Measurements from ENCODE around the gene FLOT2.
"Not testable (repeated sequence)": the region's sequence is repeated elsewhere in the genome, so short reads cannot be mapped to it uniquely, and the experiment has no call there.

FLOT2 gene

GRCh38 chr17:28935744-28936460, 38.4 kb upstream of the FLOT2 start:
- no peak overlapping the region for H3K9ac ChIP-seq (ENCODE audit: low read length)
- no peaks in the 10 kb centered on the region for H3K27me3 ChIP-seq (replicated peaks; ENCODE audit: control insufficient read depth, insufficient read depth, low read length)
- no peaks in the 10 kb centered on the region for H3K36me3 ChIP-seq (ENCODE audit: control insufficient read depth, insufficient read depth, low read length, severe bottlenecking)
- H3K9me3 ChIP-seq (ENCODE audit: control insufficient read depth, low read length) = no peaks in the 10 kb centered on the region
- peaks cover 53% of the 10 kb centered on the region for H3K4me1 ChIP-seq (ENCODE audit: control insufficient read depth, insufficient read depth, low read length)
- no peak overlapping the region for H3K4me3 ChIP-seq (ENCODE audit: low read length)
- no peak for DNase-seq (ENCODE audit: low read depth)

- H3K4me3 ChIP-seq (ENCODE audit: low read length); H3K9me3 ChIP-seq (ENCODE audit: control insufficient read depth, low read length); DNase-seq (ENCODE audit: low read depth); H3K27me3 ChIP-seq (replicated peaks; ENCODE audit: control insufficient read depth, insufficient read depth, low read length); H3K36me3 ChIP-seq (ENCODE audit: control insufficient read depth, insufficient read depth, low read length, severe bottlenecking); H3K9ac ChIP-seq (ENCODE audit: low read length): not testable (repeated sequence)
- H3K4me1 ChIP-seq (ENCODE audit: control insufficient read depth, insufficient read depth, low read length) = peaks cover 39% of the 10 kb centered on the region
These were observed 37.0 kb upstream of the FLOT2 start for GRCh38 chr17:28934508-28934907.

GRCh38 chr17:28929787-28930186, 32.3 kb upstream of the FLOT2 start:
- Histone ChIP-seq H3K9me3 (ENCODE audit: control insufficient read depth, low read length) (peaks cover 9% of the 10 kb centered on the region), H3K4me1 (ENCODE audit: control insufficient read depth, insufficient read depth, low read length) (peaks cover 13% of the 10 kb centered on the region), H3K4me3 (ENCODE audit: low read length) (no peak overlapping the region), H3K36me3 (ENCODE audit: control insufficient read depth, insufficient read depth, low read length, severe bottlenecking) (peaks cover 18% of the 10 kb centered on the region), H3K27me3 (replicated peaks; ENCODE audit: control insufficient read depth, insufficient read depth, low read length) (no peaks in the 10 kb centered on the region), H3K9ac (ENCODE audit: low read length) (no peak overlapping the region)
- DNase-seq (ENCODE audit: low read depth) = no peak

DNA sequence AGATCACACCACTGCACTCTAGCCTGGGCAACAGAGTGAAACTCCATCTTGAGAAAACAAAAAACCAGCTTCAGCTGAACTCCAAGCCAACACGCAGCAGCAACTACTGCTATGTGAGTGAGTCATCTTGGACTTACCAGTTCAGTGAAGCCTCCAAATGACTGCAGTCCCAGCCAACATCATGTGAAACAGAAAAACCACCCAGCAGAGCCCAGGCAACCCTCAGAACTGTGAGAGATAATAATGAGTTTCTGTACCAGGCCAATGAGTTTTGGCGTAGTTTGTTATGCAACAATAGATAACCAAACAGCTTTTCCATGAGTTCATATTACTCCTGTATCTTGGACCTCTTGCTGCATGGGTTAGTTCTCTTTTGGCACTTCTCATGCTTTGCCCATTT, 30.5 kb upstream of the FLOT2 start:
- peaks cover 9% of the 10 kb centered on the region for H3K9me3 ChIP-seq (ENCODE audit: control insufficient read depth, low read length)
- no peak overlapping the region for H3K9ac ChIP-seq (ENCODE audit: low read length)
- H3K4me1 ChIP-seq (ENCODE audit: control insufficient read depth, insufficient read depth, low read length) = peaks cover 13% of the 10 kb centered on the region
- no peaks in the 10 kb centered on the region for H3K27me3 ChIP-seq (replicated peaks; ENCODE audit: control insufficient read depth, insufficient read depth, low read length)
- H3K4me3 ChIP-seq (ENCODE audit: low read length) = no peak overlapping the region
- peaks cover 29% of the 10 kb centered on the region for H3K36me3 ChIP-seq (ENCODE audit: control insufficient read depth, insufficient read depth, low read length, severe bottlenecking)
- DNase-seq (ENCODE audit: low read depth) = no peak

DNA sequence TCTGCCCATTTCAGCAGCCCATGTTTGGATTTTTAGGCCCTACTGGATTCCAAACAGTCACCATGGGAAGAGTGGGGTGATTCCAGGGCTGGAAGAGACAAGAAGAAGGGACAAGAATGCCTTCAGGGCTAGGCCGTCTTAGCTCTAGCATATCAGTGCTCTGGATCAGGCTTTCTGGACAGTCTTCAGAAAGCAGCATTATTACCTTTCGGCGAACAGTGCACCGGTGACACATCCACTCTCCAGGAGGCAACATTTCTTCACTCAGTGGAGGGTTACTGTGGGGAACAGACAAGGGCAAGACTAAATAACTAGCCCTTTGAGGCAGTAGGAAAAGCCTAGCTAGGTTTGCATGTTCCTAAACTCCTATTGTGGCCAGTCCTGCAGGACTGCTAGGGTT, 29.3 kb upstream of the FLOT2 start:
- peaks cover 39% of the 10 kb centered on the region for H3K36me3 ChIP-seq (ENCODE audit: control insufficient read depth, insufficient read depth, low read length, severe bottlenecking)

GRCh38 chr17:28926366-28926765, 28.8 kb upstream of the FLOT2 start:
- peaks cover 13% of the 10 kb centered on the region for H3K4me1 ChIP-seq (ENCODE audit: control insufficient read depth, insufficient read depth, low read length)
- H3K9me3 ChIP-seq (ENCODE audit: control insufficient read depth, low read length) = peaks cover 9% of the 10 kb centered on the region
- no peak overlapping the region for H3K9ac ChIP-seq (ENCODE audit: low read length)
- DNase-seq (ENCODE audit: low read depth) = no peak
- no peaks in the 10 kb centered on the region for H3K27me3 ChIP-seq (replicated peaks; ENCODE audit: control insufficient read depth, insufficient read depth, low read length)
- H3K36me3 ChIP-seq (ENCODE audit: control insufficient read depth, insufficient read depth, low read length, severe bottlenecking) = peaks cover 44% of the 10 kb centered on the region
- no peak overlapping the region for H3K4me3 ChIP-seq (ENCODE audit: low read length)

More for the DNA sequence above, 29.3 kb upstream of the FLOT2 start:
- Histone ChIP-seq H3K4me3 (ENCODE audit: low read length) (no peak overlapping the region), H3K4me1 (ENCODE audit: control insufficient read depth, insufficient read depth, low read length) (peaks cover 13% of the 10 kb centered on the region), H3K27me3 (replicated peaks; ENCODE audit: control insufficient read depth, insufficient read depth, low read length) (no peaks in the 10 kb centered on the region), H3K9ac (ENCODE audit: low read length) (no peak overlapping the region), H3K9me3 (ENCODE audit: control insufficient read depth, low read length) (peaks cover 9% of the 10 kb centered on the region)
- no peak for DNase-seq (ENCODE audit: low read depth)

DNA sequence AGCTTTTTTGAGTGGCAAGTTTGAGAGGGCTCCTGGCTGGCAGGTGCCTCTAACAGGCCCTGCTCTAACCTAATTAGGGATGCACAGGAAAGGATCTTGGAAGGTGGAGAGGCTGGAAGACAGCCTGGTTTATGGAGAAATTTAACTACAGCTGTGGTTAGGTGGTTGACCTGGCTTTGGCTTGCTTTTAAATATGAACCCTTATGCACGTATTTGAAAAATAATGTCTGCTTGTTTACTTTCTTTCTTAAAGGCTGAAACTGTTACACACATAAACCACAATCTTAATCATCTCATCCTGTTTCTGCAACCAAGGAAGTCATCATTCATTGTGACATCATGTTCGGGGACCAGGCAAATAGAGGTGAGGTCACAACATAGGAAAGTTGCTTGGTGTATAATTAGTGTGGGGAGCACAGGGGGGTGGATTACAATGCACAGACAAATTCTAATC, 28.4 kb upstream of the FLOT2 start:
- H3K4me1 ChIP-seq (ENCODE audit: control insufficient read depth, insufficient read depth, low read length) = peaks cover 13% of the 10 kb centered on the region
- peak overlapping the region; percentile 21 for H3K4me3 ChIP-seq (ENCODE audit: low read length)
- H3K9ac ChIP-seq (ENCODE audit: low read length) = no peak overlapping the region
- H3K36me3 ChIP-seq (ENCODE audit: control insufficient read depth, insufficient read depth, low read length, severe bottlenecking) = peaks cover 48% of the 10 kb centered on the region
- peak; percentile 63 for DNase-seq (ENCODE audit: low read depth)
- H3K9me3 ChIP-seq (ENCODE audit: control insufficient read depth, low read length) = peaks cover 9% of the 10 kb centered on the region
- no peaks in the 10 kb centered on the region for H3K27me3 ChIP-seq (replicated peaks; ENCODE audit: control insufficient read depth, insufficient read depth, low read length)

DNA sequence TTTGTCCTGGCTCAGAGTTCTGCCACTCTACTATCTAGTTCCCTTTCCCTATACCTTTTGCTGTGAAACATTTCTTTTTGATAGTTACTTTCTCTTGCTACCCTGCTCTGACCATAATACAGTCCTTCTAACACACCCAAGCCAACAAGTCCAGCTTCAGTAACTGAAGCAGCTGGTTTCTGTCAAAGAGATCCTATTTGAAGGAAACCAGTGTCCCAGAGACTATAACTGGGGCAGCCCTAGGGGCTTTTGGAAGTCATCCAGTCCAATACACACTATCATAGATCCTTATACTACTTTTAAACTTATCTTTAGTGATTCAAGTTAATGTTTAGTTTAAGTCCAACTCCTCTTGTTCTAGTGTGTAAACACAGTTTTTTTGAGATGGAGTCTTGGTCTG, 22.7 kb upstream of the FLOT2 start:
- Histone ChIP-seq H3K4me1 (ENCODE audit: control insufficient read depth, insufficient read depth, low read length) (peaks cover 12% of the 10 kb centered on the region), H3K4me3 (ENCODE audit: low read length) (no peak overlapping the region), H3K9ac (ENCODE audit: low read length) (no peak overlapping the region), H3K36me3 (ENCODE audit: control insufficient read depth, insufficient read depth, low read length, severe bottlenecking) (peaks cover 84% of the 10 kb centered on the region), H3K9me3 (ENCODE audit: control insufficient read depth, low read length) (no peaks in the 10 kb centered on the region), H3K27me3 (replicated peaks; ENCODE audit: control insufficient read depth, insufficient read depth, low read length) (no peaks in the 10 kb centered on the region)
- no peak for DNase-seq (ENCODE audit: low read depth)

DNA sequence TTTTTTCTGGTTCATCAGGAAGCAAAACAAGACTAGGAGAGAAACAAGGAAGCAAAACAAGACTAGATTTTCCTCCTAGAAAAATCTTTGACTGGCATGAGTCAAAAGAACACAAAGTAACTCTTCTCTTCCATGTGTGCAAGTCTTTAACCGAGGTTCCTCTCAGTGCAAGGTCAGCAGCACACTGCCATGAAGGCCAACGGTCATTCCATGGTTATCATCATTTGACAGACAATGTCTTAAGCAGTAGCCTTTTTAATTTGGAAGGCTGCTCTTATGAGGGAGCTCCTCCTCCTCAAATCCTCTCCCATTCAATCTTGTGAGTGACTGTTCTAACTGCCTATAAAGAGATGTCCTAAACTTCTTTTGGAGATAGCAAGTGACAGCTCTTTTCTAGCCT, 20.8 kb upstream of the FLOT2 start:
- Histone ChIP-seq H3K4me1 (ENCODE audit: control insufficient read depth, insufficient read depth, low read length) (peaks cover 9% of the 10 kb centered on the region), H3K27me3 (replicated peaks; ENCODE audit: control insufficient read depth, insufficient read depth, low read length) (no peaks in the 10 kb centered on the region), H3K4me3 (ENCODE audit: low read length) (no peak overlapping the region), H3K9me3 (ENCODE audit: control insufficient read depth, low read length) (no peaks in the 10 kb centered on the region), H3K36me3 (ENCODE audit: control insufficient read depth, insufficient read depth, low read length, severe bottlenecking) (peaks cover 89% of the 10 kb centered on the region), H3K9ac (ENCODE audit: low read length) (no peak overlapping the region)
- DNase-seq (ENCODE audit: low read depth) = no peak

- peak overlapping the region; percentile 36 for H3K9ac ChIP-seq (ENCODE audit: low read length)
- H3K36me3 ChIP-seq (ENCODE audit: control insufficient read depth, insufficient read depth, low read length, severe bottlenecking) = peaks cover 89% of the 10 kb centered on the region
These were observed 19.9 kb upstream of the FLOT2 start for GRCh38 chr17:28917465-28917864.

DNA sequence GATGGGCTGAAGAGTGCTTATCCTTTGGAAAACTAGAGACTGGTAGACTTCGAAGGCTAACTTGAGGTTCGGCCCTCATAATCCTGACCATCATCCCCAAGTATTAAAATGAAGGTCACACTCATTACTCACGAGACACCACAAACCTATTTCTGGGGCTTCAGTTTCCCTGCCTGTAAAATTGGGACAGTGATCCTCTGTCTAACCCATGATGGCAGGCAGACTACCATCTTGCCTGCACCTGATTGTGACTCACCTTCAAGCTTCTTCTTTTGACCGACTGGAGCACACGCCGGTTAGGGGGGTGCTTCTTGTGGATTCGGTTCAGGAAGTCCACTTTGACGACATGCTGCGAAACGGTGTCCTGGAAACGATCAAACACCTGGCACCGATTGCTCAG, 19.5 kb upstream of the FLOT2 start:
- peaks cover 92% of the 10 kb centered on the region for H3K36me3 ChIP-seq (ENCODE audit: control insufficient read depth, insufficient read depth, low read length, severe bottlenecking)
- no peak overlapping the region for H3K4me3 ChIP-seq (ENCODE audit: low read length)
- peaks cover 9% of the 10 kb centered on the region for H3K4me1 ChIP-seq (ENCODE audit: control insufficient read depth, insufficient read depth, low read length)
- H3K9ac ChIP-seq (ENCODE audit: low read length) = no peak overlapping the region
- H3K27me3 ChIP-seq (replicated peaks; ENCODE audit: control insufficient read depth, insufficient read depth, low read length) = no peaks in the 10 kb centered on the region
- DNase-seq (ENCODE audit: low read depth) = no peak
- H3K9me3 ChIP-seq (ENCODE audit: control insufficient read depth, low read length) = no peaks in the 10 kb centered on the region

More at GRCh38 chr17:28917465-28917864, 19.9 kb upstream of the FLOT2 start:
- no peak overlapping the region for H3K4me3 ChIP-seq (ENCODE audit: low read length)
- H3K9me3 ChIP-seq (ENCODE audit: control insufficient read depth, low read length) = no peaks in the 10 kb centered on the region
- no peak for DNase-seq (ENCODE audit: low read depth)
- H3K4me1 ChIP-seq (ENCODE audit: control insufficient read depth, insufficient read depth, low read length) = peaks cover 9% of the 10 kb centered on the region
- H3K27me3 ChIP-seq (replicated peaks; ENCODE audit: control insufficient read depth, insufficient read depth, low read length) = no peaks in the 10 kb centered on the region

All from adipocyte (in vitro differentiated cells).